Keratinocyte (primary cell): ENCODE measurements around the gene AIRE. TPM values are rescaled to one million over a fixed set of nuclear protein-coding genes. Genes with fewer than 3 reads are reported as not detected.
"Not testable (repeated sequence)": the region's sequence is repeated elsewhere in the genome, so short reads cannot be mapped to it uniquely, and the experiment has no call there.

Source experiments
- DNase-seq: peaks from one replicate; pipeline ENCODE4 v3.0.0-alpha.2; 2011; ENCODE audit warnings: low read depth, missing footprints, low spot score
- FAIRE-seq: peaks from 2 replicates; lab custom pipeline; 2011; peaks lifted over from hg19 to GRCh38; lab: Jason Lieb, UNC
- H2AFZ ChIP-seq: 2 replicates; pipeline ENCODE4 v1.6.0; 2012; ENCODE audit warnings: low read length, control low read depth, inconsistent platforms; ENCODE audit not compliant: control insufficient read depth
- H3K27ac ChIP-seq: 2 replicates; pipeline ENCODE4 v1.5.1; 2011; ENCODE audit warnings: low read length; ENCODE audit not compliant: control insufficient read depth, insufficient read depth
- H3K27me3 ChIP-seq: 3 replicates; pipeline ENCODE4 v1.6.0; 2011; ENCODE audit warnings: low read length; ENCODE audit not compliant: control insufficient read depth, insufficient read depth; ENCODE audit errors: extremely low read depth
- H3K36me3 ChIP-seq, 2 experiments: 2 replicates in 1 of 2; 3 replicates in 1 of 2; pipeline ENCODE4 v1.5.1; 2011; ENCODE audit warnings: low read length in 2 of 2, mild to moderate bottlenecking in 1 of 2; ENCODE audit not compliant: control insufficient read depth in 2 of 2, insufficient read depth in 2 of 2; ENCODE audit errors: extremely low read depth in 1 of 2
- H3K4me1 ChIP-seq: 3 replicates; pipeline ENCODE4 v1.5.1; 2011; ENCODE audit warnings: low read length; ENCODE audit not compliant: control insufficient read depth, insufficient read depth; ENCODE audit errors: extremely low read depth
- H3K4me2 ChIP-seq: 3 replicates; pipeline ENCODE4 v1.6.0; 2011; ENCODE audit warnings: low read depth, low read length; ENCODE audit not compliant: control insufficient read depth, insufficient read depth; ENCODE audit errors: extremely low read depth
- H3K4me3 ChIP-seq, 3 experiments: fragments of 200-600 bp in 1 of 3; sonication (generic) in 1 of 3; 2 replicates in 2 of 3; 3 replicates in 1 of 3; pipeline ENCODE4 v1.5.1; 2011 to 2016; ENCODE audit warnings: low read length in 3 of 3, mild to moderate bottlenecking in 3 of 3, control low read depth in 2 of 3, inconsistent platforms in 1 of 3, low read depth in 1 of 3, mixed read lengths in 1 of 3, mixed run types in 1 of 3, moderate library complexity in 1 of 3; ENCODE audit not compliant: control insufficient read depth in 2 of 3, insufficient read depth in 2 of 3; ENCODE audit errors: extremely low read depth in 1 of 3
- H3K79me2 ChIP-seq: 2 replicates; pipeline ENCODE4 v1.6.0; 2012; ENCODE audit warnings: low read length; ENCODE audit not compliant: control insufficient read depth, insufficient read depth
- H3K9ac ChIP-seq: 3 replicates; pipeline ENCODE4 v1.6.0; 2011; ENCODE audit warnings: low read length; ENCODE audit not compliant: control insufficient read depth, insufficient read depth; ENCODE audit errors: extremely low read depth
- H3K9me1 ChIP-seq: 3 replicates; pipeline ENCODE4 v1.6.0; 2011; ENCODE audit warnings: low read length; ENCODE audit not compliant: control insufficient read depth, insufficient read depth; ENCODE audit errors: extremely low read depth
- H3K9me3 ChIP-seq: 2 replicates; pipeline ENCODE4 v1.5.1; 2012; ENCODE audit warnings: low read depth, low read length; ENCODE audit not compliant: control insufficient read depth
- H4K20me1 ChIP-seq: 3 replicates; pipeline ENCODE4 v1.6.0; 2011; ENCODE audit warnings: low read length; ENCODE audit not compliant: control insufficient read depth, insufficient read depth; ENCODE audit errors: extremely low read depth
- CTCF ChIP-seq, 3 experiments: IDR thresholded peaks in 1 of 3; conservative IDR thresholded peaks in 1 of 3; optimal IDR thresholded peaks in 1 of 3; 2 replicates in 2 of 3; 3 replicates in 1 of 3; pipeline versions ENCODE3 to v1.5.1; 2011; ENCODE audit warnings: low read length in 3 of 3, mild to moderate bottlenecking in 3 of 3, moderate library complexity in 2 of 3, control low read depth in 1 of 3, inconsistent platforms in 1 of 3; ENCODE audit not compliant: insufficient read depth in 2 of 3; ENCODE audit errors: extremely low read depth in 1 of 3
- EZH2 ChIP-seq: IDR thresholded peaks from one replicate; pipeline ENCODE4 v1.6.1; 2012; ENCODE audit warnings: inconsistent platforms, mild to moderate bottlenecking, low read length, moderate library complexity
- dilution Hi-C: fragments of 300-500 bp; cut with MboI; formaldehyde crosslinking; loops from one replicate; pipeline ENCODE4 v1.7.0; 2020; ENCODE audit warnings: low sequenced_read_pairs; ENCODE audit not compliant: extremely low pct_ligation_motif_present
- polyA minus RNA-seq, 3 experiments: library from RNA; depleted of rRNA, polyadenylated mRNA; stranded (reverse); fragments of >200 nt; gene quantifications; 1 replicate in 1 of 3; 2 replicates in 1 of 3; 3 replicates in 1 of 3; pipeline ENCODE4 v1.2.3, GENCODE V29; 2011
- polyA plus RNA-seq, 5 experiments: library from polyadenylated mRNA; depleted of rRNA in 3 of 5; stranded (reverse) in 3 of 5; stranded (forward) in 1 of 5; unstranded in 1 of 5; fragments of >200 nt; gene quantifications; 1 replicate in 1 of 5; 2 replicates in 3 of 5; 3 replicates in 1 of 5; pipeline versions ENCODE4 v1.2.1 to v1.2.3, GENCODE V29; 2011 to 2012; ENCODE audit warnings: missing spikeins in 2 of 5, low read depth in 1 of 5, low replicate concordance in 1 of 5

The AIRE gene
- polyA plus RNA-seq (not detected in 3 replicates), polyA minus RNA-seq (not detected in 3 replicates)
- not detected for polyA plus RNA-seq (2011; ENCODE audit: low read depth)
- not detected in 2 replicates for polyA plus RNA-seq (2011; cell fraction: cytosol; rRNA removed)
- polyA plus RNA-seq (2011; cell fraction: nucleus; rRNA removed): not detected in 2 replicates
- not detected in 2 replicates for polyA plus RNA-seq (2012; ENCODE audit: low replicate concordance)
- not detected for polyA minus RNA-seq (2011; cell fraction: cytosol; rRNA and poly(A)+ RNA removed)
- not detected in 2 replicates for polyA minus RNA-seq (2011; cell fraction: nucleus; rRNA and poly(A)+ RNA removed)

- DNase-seq: no peak
- no peak within 1 kb of the TSS for H2AFZ ChIP-seq
- TF ChIP-seq EZH2 (peak; percentile 36), CTCF (optimal IDR thresholded peaks at IDR 0.05 in 1 of 3, IDR thresholded peaks at IDR 0.05 in 1 of 3, conservative IDR thresholded peaks at IDR 0.05 in 1 of 3; ENCODE audit: extremely low read depth in 1 of 3, insufficient read depth in 2 of 3, low read length in 3 of 3) (no peak)
- H3K9ac ChIP-seq: no peak within 1 kb of the TSS
- H3K9me1 ChIP-seq: no peaks in the 10 kb centered on the region
- H3K27ac ChIP-seq: no peak within 1 kb of the TSS
- H3K4me1 ChIP-seq: no peaks in the 10 kb centered on the region
- no peaks in the 10 kb centered on the region for H3K9me3 ChIP-seq
- dilution Hi-C loops: no loop called here
- H3K4me2 ChIP-seq: no peak within 1 kb of the TSS
- no peaks in the 10 kb centered on the region for H3K36me3 ChIP-seq
- H3K4me3 ChIP-seq: no peak within 1 kb of the TSS
- H3K27me3 ChIP-seq: peaks cover 46% of the 10 kb centered on the region
- FAIRE-seq: no peak
- peaks cover 3% of the 10 kb centered on the region for H4K20me1 ChIP-seq
- H3K79me2 ChIP-seq: no peaks in the 10 kb centered on the region
These were observed at the start of gene AIRE for GRCh38 chr21:44285138-44285992. AIRE (plus strand) TSS chr21:44285876; CDS start chr21:44286007, 131 bp downstream.

- DNase-seq, H4K20me1 ChIP-seq, H3K79me2 ChIP-seq, H3K9me3 ChIP-seq, H3K27ac ChIP-seq, H2AFZ ChIP-seq, H3K9ac ChIP-seq, H3K4me1 ChIP-seq, H3K4me3 ChIP-seq, H3K27me3 ChIP-seq, H3K9me1 ChIP-seq, H3K4me2 ChIP-seq, H3K36me3 ChIP-seq, FAIRE-seq, dilution Hi-C loops: not testable (repeated sequence)
These were observed 45.3 kb upstream of the AIRE start for GRCh38 chr21:44240353-44240752.

GRCh38 chr21:44240842-44241241 is 44.8 kb upstream of the AIRE start, which contains the start of gene ICOSLG:
ICOSLG (minus strand) TSS chr21:44240943; CDS start chr21:44240817, 126 bp downstream.
- H3K9me1 ChIP-seq, H3K9me3 ChIP-seq, H3K9ac ChIP-seq, H3K4me1 ChIP-seq, H3K4me3 ChIP-seq, H3K4me2 ChIP-seq, H4K20me1 ChIP-seq, H2AFZ ChIP-seq, dilution Hi-C loops, H3K79me2 ChIP-seq, FAIRE-seq, H3K36me3 ChIP-seq, H3K27ac ChIP-seq, H3K27me3 ChIP-seq, DNase-seq: not testable (repeated sequence)

- H3K9me1 ChIP-seq, H3K27ac ChIP-seq, H3K4me1 ChIP-seq, H2AFZ ChIP-seq, H3K36me3 ChIP-seq, H3K9ac ChIP-seq, DNase-seq, H3K79me2 ChIP-seq, H3K4me2 ChIP-seq, dilution Hi-C loops, H3K9me3 ChIP-seq, H3K27me3 ChIP-seq, H4K20me1 ChIP-seq, H3K4me3 ChIP-seq: not testable (repeated sequence)
- FAIRE-seq: peak; percentile 46
These were observed 44.4 kb upstream of the AIRE start for GRCh38 chr21:44241281-44241680.
